Lower leg skin (tissue), 4 donors: ENCODE data around the gene SLC9A4. TPM values are rescaled to one million over a fixed set of nuclear protein-coding genes. Genes with fewer than 3 reads are reported as not detected.

Source experiments
- DNase-seq, 2 donors: peaks; one replicate each; pipeline ENCODE4 v3.0.0-alpha.2; 2019; ENCODE audit warnings: low spot score in 2 of 2
- H3K4me3 ChIP-seq: fragments of 200-600 bp; sonication (generic); 2 replicates; pipeline ENCODE4 v1.5.1; 2017; ENCODE audit warnings: mild to moderate bottlenecking, low read depth; ENCODE audit not compliant: poor library complexity, severe bottlenecking
- POLR2A ChIP-seq, 2 donors: fragments of 450-650 bp; IDR thresholded peaks; one replicate each; pipeline ENCODE4 v1.6.1; 2016 to 2017; ENCODE audit warnings: antibody characterized with exemption in 2 of 2, mild to moderate bottlenecking in 1 of 2, moderate library complexity in 1 of 2
- WGBS, 2 donors: methylation state at CpG; one replicate each; pipeline ENCODE4 v1.1.5; 2018; 5-methylcytosine and 5-hydroxymethylcytosine counted together
- intact Hi-C: fragments of 100-400 bp; cut with DNase I; formaldehyde crosslinking; loops from one replicate; pipeline ENCODE4 v1.15.0; 2023; ENCODE audit warnings: low total_unique reads
- total RNA-seq, 4 donors: library from RNA; depleted of rRNA; stranded (reverse); fragments of >200 nt; gene quantifications; one replicate each; pipeline ENCODE4 v1.1.0, GENCODE V29; 2016
- TF ChIP-seq, protein P1 (sequence below), 3 donors: fragments of 450-650 bp; IDR thresholded peaks; one replicate each; pipeline ENCODE4 v1.5.1; 2016; ENCODE audit warnings: antibody characterized with exemption in 3 of 3, mild to moderate bottlenecking in 3 of 3, moderate library complexity in 2 of 3

The SLC9A4 gene
- total RNA-seq, 4 donors from 2014 or later: 0.15 to 2.7 (median 0.74) TPM; not detected in 1

DNA sequence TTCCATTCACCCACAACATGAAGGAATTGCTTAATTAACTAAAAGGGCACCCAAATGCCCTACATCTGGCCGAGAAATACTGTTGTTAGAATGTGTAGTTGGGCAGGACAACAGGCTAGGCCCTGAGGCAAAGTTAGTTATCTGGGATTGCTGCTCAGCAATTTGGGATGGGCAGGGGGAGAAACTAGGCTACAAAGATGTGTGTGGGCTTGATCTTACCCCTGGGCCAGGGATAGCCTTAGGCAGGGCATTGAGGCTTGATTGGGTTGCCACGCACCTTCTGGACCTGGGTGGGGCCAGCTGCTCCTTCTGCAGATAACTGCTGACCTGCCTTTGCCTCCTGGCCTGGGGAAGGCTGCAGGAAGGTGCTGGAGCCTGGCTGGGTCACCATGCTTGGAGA lies 40.6 kb upstream of the SLC9A4 start:
- H3K4me3 ChIP-seq: no peak overlapping the region
- DNase-seq: no peak
- TF ChIP-seq, protein P1, sequence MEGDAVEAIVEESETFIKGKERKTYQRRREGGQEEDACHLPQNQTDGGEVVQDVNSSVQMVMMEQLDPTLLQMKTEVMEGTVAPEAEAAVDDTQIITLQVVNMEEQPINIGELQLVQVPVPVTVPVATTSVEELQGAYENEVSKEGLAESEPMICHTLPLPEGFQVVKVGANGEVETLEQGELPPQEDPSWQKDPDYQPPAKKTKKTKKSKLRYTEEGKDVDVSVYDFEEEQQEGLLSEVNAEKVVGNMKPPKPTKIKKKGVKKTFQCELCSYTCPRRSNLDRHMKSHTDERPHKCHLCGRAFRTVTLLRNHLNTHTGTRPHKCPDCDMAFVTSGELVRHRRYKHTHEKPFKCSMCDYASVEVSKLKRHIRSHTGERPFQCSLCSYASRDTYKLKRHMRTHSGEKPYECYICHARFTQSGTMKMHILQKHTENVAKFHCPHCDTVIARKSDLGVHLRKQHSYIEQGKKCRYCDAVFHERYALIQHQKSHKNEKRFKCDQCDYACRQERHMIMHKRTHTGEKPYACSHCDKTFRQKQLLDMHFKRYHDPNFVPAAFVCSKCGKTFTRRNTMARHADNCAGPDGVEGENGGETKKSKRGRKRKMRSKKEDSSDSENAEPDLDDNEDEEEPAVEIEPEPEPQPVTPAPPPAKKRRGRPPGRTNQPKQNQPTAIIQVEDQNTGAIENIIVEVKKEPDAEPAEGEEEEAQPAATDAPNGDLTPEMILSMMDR (IDR thresholded peaks at IDR 0.05): no peak
- no peak for TF ChIP-seq POLR2A (IDR thresholded peaks at IDR 0.05)
- intact Hi-C loops: no loop called here
- 72 to 75% methylated on average over 2 of the region's 2 CpGs for WGBS, 2 donors

DNA sequence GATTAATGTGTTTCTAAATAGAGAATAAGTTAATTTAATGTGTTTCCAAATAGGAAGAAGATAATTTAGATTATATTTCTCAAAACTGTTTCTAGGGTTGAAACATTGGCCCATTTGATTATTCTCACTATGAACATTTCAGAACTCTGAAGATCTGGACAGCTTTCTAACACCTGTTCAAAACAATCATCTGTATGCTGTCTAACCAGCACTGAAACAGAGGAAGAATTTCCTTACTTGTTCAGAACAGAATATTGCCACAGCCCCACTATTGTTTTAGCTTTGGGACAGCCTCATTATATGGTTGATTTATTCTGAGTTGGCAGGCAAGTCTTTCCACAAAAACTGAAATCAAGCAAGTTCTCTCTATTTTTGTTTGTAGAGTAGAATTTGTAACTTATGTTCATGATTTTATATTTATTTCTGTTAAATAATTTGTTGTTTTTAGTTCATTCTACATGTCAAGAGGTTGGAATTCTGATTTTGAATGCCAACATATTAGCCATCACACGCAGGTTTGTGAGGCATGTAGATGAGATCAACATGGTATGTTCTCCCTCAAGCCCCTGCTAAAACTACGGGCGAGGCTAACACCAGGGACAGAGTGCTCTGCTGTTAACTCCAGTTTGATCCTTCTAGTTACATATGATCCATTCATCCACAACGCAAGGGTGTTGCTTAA lies 38.9 kb upstream of the SLC9A4 start:
- TF ChIP-seq, protein P1 (IDR thresholded peaks at IDR 0.05): no peak
- no peak overlapping the region for H3K4me3 ChIP-seq
- no peak for DNase-seq
- WGBS, 2 donors: 89 to 91% methylated on average over 4 of the region's 4 CpGs
- intact Hi-C loops: no loop called here

DNA sequence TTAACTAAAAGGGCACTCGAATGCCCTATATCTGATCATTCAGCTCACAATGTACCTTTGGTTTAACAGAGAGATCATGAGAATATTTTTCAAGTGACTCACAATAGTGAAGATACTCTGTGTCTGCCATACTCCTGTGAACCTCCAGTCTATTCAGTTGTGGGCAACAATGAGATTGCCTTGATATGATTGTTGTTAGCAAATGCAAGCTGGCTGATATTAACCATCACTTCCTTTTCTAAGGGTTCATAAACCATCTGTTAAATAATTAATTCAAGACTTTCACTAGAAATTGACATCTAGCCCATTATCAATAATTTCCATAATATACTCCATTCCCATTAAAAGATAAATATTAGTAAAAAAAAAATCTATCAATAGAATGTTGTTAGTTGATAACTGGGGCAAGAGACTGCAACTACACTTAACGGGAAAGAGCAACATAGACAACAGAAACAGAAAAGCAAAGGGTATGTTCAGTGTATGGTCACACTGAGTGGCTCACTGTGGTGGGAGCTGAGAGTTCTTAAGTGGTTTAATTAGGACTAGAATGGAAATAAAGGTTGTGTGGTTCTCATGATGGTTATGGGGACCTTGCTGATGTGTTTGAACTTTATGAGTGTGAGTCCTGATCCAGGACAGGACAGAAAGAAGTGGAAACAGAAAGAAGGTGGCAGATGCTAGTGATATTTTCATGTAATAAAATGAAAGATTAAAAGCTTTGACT lies 38.2 kb upstream of the SLC9A4 start:
- 89% methylated on average over 2 of the region's 2 CpGs for WGBS, 2 donors

DNA sequence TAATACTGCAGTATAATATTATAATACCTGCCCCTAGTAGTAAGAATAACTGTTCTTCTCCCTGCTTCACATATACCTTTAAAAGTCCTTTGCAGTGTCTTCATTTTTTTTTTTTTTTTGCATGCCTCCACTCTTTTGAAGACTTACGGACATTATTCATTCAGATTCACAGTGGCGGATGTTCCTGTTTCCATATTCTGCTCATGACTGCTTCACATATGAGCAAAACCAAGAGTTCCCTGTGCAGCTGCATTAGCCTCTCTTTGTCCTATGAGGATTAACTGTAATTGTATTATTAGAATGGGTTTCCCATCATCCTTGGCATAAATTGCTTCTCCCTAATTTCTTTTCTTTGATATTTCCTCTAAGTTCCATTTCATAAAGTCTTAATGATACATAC lies 37.3 kb upstream of the SLC9A4 start:
- no peak for TF ChIP-seq POLR2A (IDR thresholded peaks at IDR 0.05)
- TF ChIP-seq, protein P1 (IDR thresholded peaks at IDR 0.05): no peak
- DNase-seq: no peak
- intact Hi-C loops: no loop called here
- 71 to 91% methylated on average over 2 of the region's 2 CpGs for WGBS, 2 donors
- H3K4me3 ChIP-seq: no peak overlapping the region

More for the DNA sequence above, 38.2 kb upstream of the SLC9A4 start:
- H3K4me3 ChIP-seq: no peak overlapping the region
- TF ChIP-seq, protein P1 (IDR thresholded peaks at IDR 0.05): no peak
- TF ChIP-seq POLR2A (IDR thresholded peaks at IDR 0.05): no peak
- no peak for DNase-seq
- intact Hi-C loops: no loop called here

DNA sequence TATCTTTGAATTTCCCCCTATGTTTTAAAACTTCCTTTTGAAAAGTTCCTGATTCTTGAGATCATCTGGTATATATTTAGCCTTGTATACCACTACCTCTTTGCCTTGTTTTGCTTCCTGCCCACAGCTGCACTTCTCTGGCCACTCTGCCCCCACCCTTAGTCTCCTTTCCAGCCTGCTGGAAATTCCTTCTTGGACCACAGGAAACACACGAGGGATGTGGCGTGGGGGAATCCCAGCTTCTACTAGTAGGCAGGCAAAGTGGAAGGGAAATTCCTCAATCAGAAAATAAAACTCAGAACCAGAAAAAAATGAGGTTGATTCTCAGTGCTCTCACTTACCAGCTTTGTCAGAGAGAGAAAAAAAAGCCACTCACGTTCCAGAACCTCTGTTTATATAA lies 36.7 kb upstream of the SLC9A4 start:
- WGBS, 2 donors: 15 to 30% methylated on average over 3 of the region's 3 CpGs
- intact Hi-C loops: no loop called here
- no peak overlapping the region for H3K4me3 ChIP-seq
- no peak for TF ChIP-seq POLR2A (IDR thresholded peaks at IDR 0.05)
- TF ChIP-seq, protein P1 (IDR thresholded peaks at IDR 0.05): no peak
- DNase-seq: no peak
